K562 (cell line): ENCODE measurements around the gene KNOP1. TPM values are rescaled to one million over a fixed set of nuclear protein-coding genes. Genes with fewer than 3 reads are reported as not detected.

Source experiments
- ATAC-seq: fragments of 200-7000 bp; cut with Tn5 transposase; 3 replicates; pipeline ENCODE4 v1.9.1; 2020; ENCODE audit warnings: moderate library complexity
- BruUV-seq: library from RNA; stranded (reverse); fragments of 400-500 nt; replicated peaks from 2 replicates; lab custom pipeline; 2021; lab: Mats Ljungman, UMichigan
- CTCF ChIA-PET: fragments of 300-600 bp; formaldehyde crosslinking; extraction: SDS; loops from one replicate; lab custom pipeline; 2021; ENCODE audit warnings: low intra/inter-chr PET ratio; lab: Yijun Ruan, JAX
- POLR2A ChIA-PET: fragments of 300-600, 350-650 bp; sonication (Branson Sonifier 250); formaldehyde crosslinking; extraction: SDS; loops from one replicate; lab custom pipeline; 2021; ENCODE audit warnings: antibody characterized with exemption, inconsistent platforms; lab: Yijun Ruan, JAX
- DNase-seq, 4 experiments: peaks; one replicate each; pipeline versions ENCODE4 v3.0.0 to v3.0.0-alpha.2; 2011 to 2018; ENCODE audit warnings: low spot score in 3 of 4, mixed read lengths in 3 of 4; ENCODE audit errors: extremely low read depth in 1 of 4
- FAIRE-seq: peaks from 2 replicates; lab custom pipeline; 2011; peaks lifted over from hg19 to GRCh38; lab: Jason Lieb, UNC
- H2AFZ ChIP-seq: 2 replicates; pipeline ENCODE4 v1.6.0; 2011; ENCODE audit warnings: low read depth, low read length, control low read depth, inconsistent platforms
- H3K27ac ChIP-seq: fragments of 200-600 bp; 3 replicates; pipeline ENCODE4 v1.8.0; 2011; ENCODE audit warnings: low read depth, mild to moderate bottlenecking, control low read depth, inconsistent platforms, low read length, moderate library complexity, mixed read lengths; ENCODE audit errors: extremely low read depth
- H3K27me3 ChIP-seq, 2 experiments: fragments of 300-600 bp in 1 of 2; 2 replicates in 1 of 2; 3 replicates in 1 of 2; pipeline versions ENCODE4 v1.6.0 to v1.8.0; 2011; ENCODE audit warnings: inconsistent platforms in 2 of 2, low read length in 2 of 2, mild to moderate bottlenecking in 1 of 2, mixed read lengths in 1 of 2, moderate library complexity in 1 of 2; ENCODE audit not compliant: control insufficient read depth in 2 of 2, insufficient read depth in 2 of 2
- H3K36me3 ChIP-seq: fragments of 300-600 bp; 3 replicates; pipeline ENCODE4 v1.8.0; 2011; ENCODE audit warnings: mild to moderate bottlenecking, low read length, inconsistent platforms; ENCODE audit not compliant: control insufficient read depth, insufficient read depth
- H3K4me1 ChIP-seq, 2 experiments: fragments of 200-600 bp in 1 of 2; replicated peaks in 1 of 2; 2 replicates in 1 of 2; 3 replicates in 1 of 2; pipeline versions ENCODE4 v1.5.1 to v1.8.0; 2011; ENCODE audit warnings: inconsistent platforms in 2 of 2, low read length in 2 of 2, mild to moderate bottlenecking in 1 of 2, mixed read lengths in 1 of 2, moderate library complexity in 1 of 2; ENCODE audit not compliant: control insufficient read depth in 2 of 2, insufficient read depth in 2 of 2
- H3K4me2 ChIP-seq: 2 replicates; pipeline ENCODE4 v1.6.1; 2011; ENCODE audit warnings: low read length, control low read depth, inconsistent platforms, mixed read lengths; ENCODE audit not compliant: insufficient read depth
- H3K4me3 ChIP-seq: fragments of 200-600 bp; sonication (generic), shearing (Covaris generic); 2 replicates; pipeline ENCODE4 v1.5.1; 2016; ENCODE audit warnings: control low read depth, inconsistent platforms
- H3K79me2 ChIP-seq: fragments of 200-600 bp; 3 replicates; pipeline ENCODE4 v1.8.0; 2011; ENCODE audit warnings: low read length, inconsistent platforms; ENCODE audit not compliant: control insufficient read depth, insufficient read depth
- H3K9ac ChIP-seq, 2 experiments: 2 replicates each; pipeline versions ENCODE4 v1.6.0 to v1.6.1; 2011; ENCODE audit warnings: low read depth in 2 of 2, low read length in 2 of 2, control low read depth in 1 of 2, inconsistent platforms in 1 of 2, mild to moderate bottlenecking in 1 of 2, mixed read lengths in 1 of 2; ENCODE audit not compliant: insufficient read depth in 1 of 2
- H3K9me1 ChIP-seq: one replicate; pipeline ENCODE4 v1.6.0; 2011; ENCODE audit warnings: inconsistent platforms, mild to moderate bottlenecking, low read length, moderate library complexity; ENCODE audit not compliant: control insufficient read depth, insufficient read depth
- H3K9me3 ChIP-seq: replicated peaks from 2 replicates; pipeline ENCODE4 v1.5.1; 2011; ENCODE audit warnings: low read depth, low read length, inconsistent platforms; ENCODE audit not compliant: control insufficient read depth, insufficient read depth
- H4K20me1 ChIP-seq: replicated peaks from 2 replicates; pipeline ENCODE4 v1.6.1; 2011; ENCODE audit warnings: low read length, inconsistent platforms, mixed read lengths; ENCODE audit not compliant: control insufficient read depth, insufficient read depth
- CGGBP1 ChIP-seq: fragments of 250-450 bp; sonication (Bioruptor Pico); IDR thresholded peaks from 2 replicates; pipeline ENCODE4 v1.9.0; 2021; ENCODE audit warnings: mild to moderate bottlenecking
- EP300 ChIP-seq: IDR thresholded peaks from 2 replicates; pipeline ENCODE4 v1.6.1; 2012; ENCODE audit warnings: low read length, improper control_type of control experiment
- HLTF ChIP-seq: fragments of 450-650 bp; IDR thresholded peaks from 2 replicates; pipeline ENCODE4 v1.6.1; 2016
- LEF1 ChIP-seq: fragments of 450-650 bp; IDR thresholded peaks from 2 replicates; pipeline ENCODE4 v1.6.1; 2016; ENCODE audit warnings: mild to moderate bottlenecking
- RBM39 ChIP-seq: fragments of 200-400 bp; formaldehyde crosslinking; optimal IDR thresholded peaks from 2 replicates; pipeline ENCODE3; 2018; ENCODE audit warnings: low read depth, low read length
- SMARCA5 ChIP-seq: fragments of 450-650 bp; IDR thresholded peaks from 2 replicates; pipeline ENCODE4 v1.6.1; 2016
- YY1 ChIP-seq, 3 experiments: IDR thresholded peaks; 2 replicates each; pipeline ENCODE4 v1.6.1; 2011; ENCODE audit warnings: low read length in 2 of 3, mild to moderate bottlenecking in 2 of 3, moderate library complexity in 2 of 3, borderline replicate concordance in 1 of 3, control low read depth in 1 of 3, low read depth in 1 of 3; ENCODE audit not compliant: insufficient read depth in 3 of 3, insufficient replicate concordance in 2 of 3, control insufficient read depth in 1 of 3, insufficient read length in 1 of 3; ENCODE audit errors: extremely low read depth in 1 of 3
- ZBTB34 ChIP-seq: fragments of 250-450 bp; sonication (Bioruptor Pico); IDR thresholded peaks from 2 replicates; pipeline ENCODE4 v1.8.0; 2021; ENCODE audit warnings: mild to moderate bottlenecking, moderate library complexity
- ZNF347 ChIP-seq: fragments of 450-650 bp; formaldehyde crosslinking; IDR thresholded peaks from 2 replicates; pipeline ENCODE4 v1.4.0; 2020; ENCODE audit warnings: low read depth, mild to moderate bottlenecking, moderate library complexity
- WGBS: fragments of 100-300 bp; shearing (Covaris generic); methylation state at CpG from one replicate; pipeline ENCODE4 v1.1.6; 2016; ENCODE audit warnings: low coverage, mixed read lengths; ENCODE audit not compliant: insufficient coverage; ENCODE audit errors: missing lambda C conversion rate; 5-methylcytosine and 5-hydroxymethylcytosine counted together
- in situ Hi-C: fragments of 300-500 bp; cut with MboI; formaldehyde crosslinking; loops from 4 replicates; pipeline ENCODE4 v1.15.0; 2018; ENCODE audit warnings: inconsistent platforms, mixed read lengths
- intact Hi-C: fragments of 100-400 bp; cut with micrococcal nuclease; formaldehyde crosslinking; loops from 2 replicates; pipeline ENCODE4 v1.14.2; 2022
- polyA plus RNA-seq, 8 experiments: library from polyadenylated mRNA; depleted of rRNA in 4 of 8; stranded (reverse) in 5 of 8; unstranded in 3 of 8; fragments of >200 nt; fragmentation: Nextera tagmentation in 2 of 8; fragmentation: Illumina TruSeq in 1 of 8; extraction: Ambion mirVana in 2 of 8; extraction: Trizol in 1 of 8; gene quantifications; 2 replicates each; pipeline versions ENCODE4 v1.2.1 to v1.2.3, GENCODE V29; 2011 to 2014; ENCODE audit warnings: inconsistent platforms in 1 of 8, missing spikeins in 1 of 8
- total RNA-seq, 7 experiments: library from RNA; depleted of rRNA in 6 of 7; stranded (reverse); fragments of >200 nt in 6 of 7; fragmentation: Illumina TruSeq in 2 of 7; extraction: Trizol in 2 of 7; gene quantifications; 2 replicates each; pipeline versions ENCODE4 v1.2.1 to v1.2.3, GENCODE V29; 2011 to 2021; ENCODE audit warnings: low replicate concordance in 1 of 7

KNOP1 gene
- total and polyA plus RNA-seq, 9 of the 15 experiments (the other 6 are each of a cell fraction or from before 2014, with no cell fraction given), result 22.4 to 57.6 (median 39.3) TPM

- TF ChIP-seq SMARCA5 (no peak), RBM39 (no peak), EP300 (no peak)
- TF ChIP-seq, all 486 proteins: peak for 0
- no peak overlapping the region for H3K4me3 ChIP-seq
- WGBS, result 54% methylated on average over 4 of the region's 4 CpGs
- CTCF ChIA-PET, result no interaction called here
- no peak overlapping the region for H3K4me2 ChIP-seq
- no peaks in the 10 kb centered on the region for H3K9me3 ChIP-seq
- intact Hi-C loops (no loop called here), in situ Hi-C loops (no loop called here)
- no peaks in the 10 kb centered on the region; a peak in 1 of 5 replicates for H3K4me1 ChIP-seq
- no peak overlapping the region for H3K9ac ChIP-seq
- no peaks in the 10 kb centered on the region for H3K9me1 ChIP-seq
- no peak for FAIRE-seq
- POLR2A ChIA-PET, result interaction anchor here (0.6 to 0.8 kb wide), 3 partner anchors 9 to 52 kb away, joined by 3 read pairs; no protein-coding TSS in a partner anchor
- no peak overlapping the region for H2AFZ ChIP-seq
- H3K79me2 ChIP-seq, result no peaks in the 10 kb centered on the region
- H3K36me3 ChIP-seq, result peaks cover 2% of the 10 kb centered on the region; the same call in 1 of the 3 replicates
- H3K27ac ChIP-seq, result no peak overlapping the region
- no peaks in the 10 kb centered on the region for H3K27me3 ChIP-seq
- H4K20me1 ChIP-seq, result no peaks in the 10 kb centered on the region; the same call in 1 of the 2 replicates
- DNase-seq, result no peak
- BruUV-seq, result no TSS peak
- ATAC-seq, result no peak
Measured at GRCh38 chr16:19690196-19690595, 27.8 kb downstream of the KNOP1 start.

- H3K27me3 ChIP-seq, result no peaks in the 10 kb centered on the region
- no peak overlapping the region for H3K4me3 ChIP-seq
- in situ Hi-C loops, result no loop called here
- H3K27ac ChIP-seq, result no peak overlapping the region
- ChIA-PET CTCF (no interaction called here), POLR2A (interaction anchor here (0.8 kb wide), 1 partner anchor 51 kb away, joined by 3 read pairs; no protein-coding TSS in a partner anchor)
- no peaks in the 10 kb centered on the region for H3K79me2 ChIP-seq
- DNase-seq, result no peak
- intact Hi-C loops, result no loop called here
- H3K9me1 ChIP-seq, result no peaks in the 10 kb centered on the region
- WGBS, result 75% methylated on average over 5 of the region's 5 CpGs
- no peaks in the 10 kb centered on the region; the same call in 1 of the 2 replicates for H4K20me1 ChIP-seq
- FAIRE-seq, result no peak
- no TSS peak for BruUV-seq
- H3K9me3 ChIP-seq, result no peaks in the 10 kb centered on the region
- no peak for TF ChIP-seq CGGBP1 (CRISPR knock-in tag)
- no peak for TF ChIP-seq HLTF
- no peak for TF ChIP-seq ZBTB34
- no peak for TF ChIP-seq LEF1
- no peak for TF ChIP-seq YY1 (IDR thresholded peaks at IDR 0.05; ENCODE audit: borderline replicate concordance in 1 of 3, control insufficient read depth in 1 of 3, extremely low read depth in 1 of 3, insufficient read depth in 3 of 3, insufficient read length in 1 of 3, insufficient replicate concordance in 2 of 3, low read depth in 1 of 3, low read length in 2 of 3)
- no peak for TF ChIP-seq ZNF347
- H3K4me1 ChIP-seq, result no peaks in the 10 kb centered on the region
- no peak overlapping the region for H3K4me2 ChIP-seq
- H3K9ac ChIP-seq, result no peak overlapping the region
- peaks cover 2% of the 10 kb centered on the region; the same call in 1 of the 3 replicates for H3K36me3 ChIP-seq
- no peak for ATAC-seq
- H2AFZ ChIP-seq, result no peak overlapping the region
Measured at GRCh38 chr16:19689342-19689741, 28.7 kb downstream of the KNOP1 start.
